HepG2 (cell line): ENCODE measurements around the gene AMDHD1. TPM values are rescaled to one million over a fixed set of nuclear protein-coding genes. Genes with fewer than 3 reads are reported as not detected.

Experiments
- CCDC6 ChIP-seq: sonication (generic); formaldehyde crosslinking; IDR thresholded peaks from 2 replicates; pipeline ENCODE4 v1.8.1; 2022; ENCODE audit warnings: mild to moderate bottlenecking, missing genetic modification reagents, moderate library complexity
- FOXJ3 ChIP-seq: sonication (generic); formaldehyde crosslinking; IDR thresholded peaks from 2 replicates; pipeline ENCODE4 v1.4.0; 2020; ENCODE audit warnings: missing genetic modification reagents, mild to moderate bottlenecking, borderline replicate concordance
- HMGA1 ChIP-seq: sonication (generic); formaldehyde crosslinking; conservative IDR thresholded peaks from 2 replicates; pipeline ENCODE4 v1.4.0; 2020; ENCODE audit warnings: missing genetic modification reagents
- KDM6A ChIP-seq: IDR thresholded peaks from 2 replicates; pipeline ENCODE4 v1.6.1; 2016; ENCODE audit warnings: low read depth
- MED1 ChIP-seq: sonication (generic); formaldehyde crosslinking; IDR thresholded peaks from 2 replicates; pipeline ENCODE4 v1.4.0; 2020; ENCODE audit warnings: missing genetic modification reagents
- MXI1 ChIP-seq: IDR thresholded peaks from 3 replicates; pipeline ENCODE4 v1.6.1; 2012; ENCODE audit warnings: low read depth, low read length, inconsistent platforms, borderline replicate concordance
- NR2F2 ChIP-seq: IDR thresholded peaks from 2 replicates; pipeline ENCODE4 v1.6.1; 2012; ENCODE audit warnings: low read depth, inconsistent platforms, borderline replicate concordance
- SIN3A ChIP-seq: IDR thresholded peaks from 2 replicates; pipeline ENCODE4 v1.6.1; 2011; ENCODE audit warnings: low read depth, mild to moderate bottlenecking, control low read depth, low read length, borderline replicate concordance
- TCF12 ChIP-seq, 2 experiments: fragments of 450-650 bp in 1 of 2; sonication (generic) in 1 of 2; formaldehyde crosslinking in 1 of 2; IDR thresholded peaks; 2 replicates each; pipeline versions ENCODE4 v1.6.1 to v1.8.0; 2017 to 2022; ENCODE audit warnings: antibody characterized with exemption in 1 of 2, mild to moderate bottlenecking in 1 of 2, missing genetic modification reagents in 1 of 2, moderate library complexity in 1 of 2
- ZNF20 ChIP-seq: sonication (generic); formaldehyde crosslinking; IDR thresholded peaks from 2 replicates; pipeline ENCODE4 v1.4.0; 2020; ENCODE audit warnings: mild to moderate bottlenecking, moderate library complexity, missing genetic modification reagents
- ZNF207 ChIP-seq: fragments of 450-650 bp; IDR thresholded peaks from 2 replicates; pipeline ENCODE4 v1.6.1; 2016; ENCODE audit warnings: antibody characterized with exemption, borderline replicate concordance
- ZNF367 ChIP-seq: sonication (generic); formaldehyde crosslinking; IDR thresholded peaks from 2 replicates; pipeline ENCODE4 v1.4.0; 2020; ENCODE audit warnings: missing genetic modification reagents, borderline replicate concordance
- ZNF749 ChIP-seq: sonication (generic); formaldehyde crosslinking; IDR thresholded peaks from 2 replicates; pipeline ENCODE4 v1.8.0; 2022; ENCODE audit warnings: mild to moderate bottlenecking, missing genetic modification reagents, moderate library complexity, borderline replicate concordance
- polyA plus RNA-seq, 8 experiments: library from polyadenylated mRNA; depleted of rRNA in 3 of 8; stranded (reverse) in 7 of 8; unstranded in 1 of 8; fragments of >200 nt; fragmentation: Illumina TruSeq in 4 of 8; extraction: Trizol in 4 of 8; gene quantifications; 2 replicates each; pipeline versions ENCODE4 v1.2.1 to v1.2.3, GENCODE V29; 2011 to 2016; ENCODE audit warnings: low read depth in 4 of 8, missing spikeins in 1 of 8, mixed read lengths in 1 of 8; ENCODE audit not compliant: insufficient read depth in 1 of 8
- total RNA-seq, 5 experiments: library from RNA; depleted of rRNA; stranded (reverse); fragments of >200 nt; fragmentation: Illumina TruSeq; extraction: Trizol; gene quantifications; 2 replicates each; pipeline ENCODE4 v1.2.3, GENCODE V29; 2016; ENCODE audit warnings: low read depth in 1 of 5
- TF ChIP-seq, protein P1 (sequence below): sonication (generic); formaldehyde crosslinking; IDR thresholded peaks from 2 replicates; pipeline ENCODE4 v1.4.0; 2020; ENCODE audit warnings: missing genetic modification reagents
- TF ChIP-seq, protein P2 (sequence below): sonication (generic); formaldehyde crosslinking; IDR thresholded peaks from 2 replicates; pipeline ENCODE4 v1.4.0; 2020; ENCODE audit warnings: mild to moderate bottlenecking, low read depth, missing genetic modification reagents
- TF ChIP-seq, protein P3 (sequence below): sonication (generic); formaldehyde crosslinking; IDR thresholded peaks from 2 replicates; pipeline ENCODE4 v1.4.0; 2020; ENCODE audit warnings: missing genetic modification reagents
- TF ChIP-seq, protein P4 (sequence below): sonication (generic); formaldehyde crosslinking; IDR thresholded peaks from 2 replicates; pipeline ENCODE4 v1.5.0; 2020; ENCODE audit warnings: mild to moderate bottlenecking, missing genetic modification reagents, moderate library complexity
- TF ChIP-seq, protein P5 (sequence below): sonication (generic); formaldehyde crosslinking; IDR thresholded peaks from 2 replicates; pipeline ENCODE4 v1.4.0; 2020; ENCODE audit warnings: missing genetic modification reagents, borderline replicate concordance

Gene AMDHD1
- total and polyA plus RNA-seq, 2 of the 13 experiments (the other 11 are each of a cell fraction or from before 2014, with no cell fraction given), result 6.5 to 29.6 TPM

DNA sequence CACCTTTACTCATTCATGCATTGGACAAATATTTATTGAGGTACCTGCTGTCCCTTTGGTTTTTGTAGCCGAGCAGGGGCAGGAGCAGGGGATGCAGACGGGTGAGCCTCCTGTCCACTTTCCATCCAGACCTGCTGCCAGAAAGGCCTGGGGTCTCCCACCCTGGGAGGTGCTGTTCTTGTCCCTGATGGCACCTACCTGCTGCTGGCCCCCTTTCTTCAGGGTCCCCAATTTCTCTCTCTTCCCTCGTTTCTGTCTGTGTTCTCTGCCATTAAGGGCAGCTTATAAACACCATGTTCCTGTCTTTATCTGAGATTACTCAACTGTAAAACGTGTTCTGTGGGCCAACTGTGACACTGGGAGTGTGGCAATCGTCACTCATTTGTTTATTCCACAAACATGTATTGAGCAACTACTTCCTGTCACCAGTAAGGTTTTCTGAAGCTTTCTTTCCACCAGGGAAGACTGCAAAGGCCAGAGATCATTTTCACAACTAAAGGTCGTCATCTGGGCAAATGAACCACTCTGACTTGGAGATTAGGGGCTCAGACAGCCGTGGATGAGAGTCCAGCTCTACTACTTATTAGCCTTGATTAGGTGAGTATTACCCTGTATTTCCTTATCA is 53.0 kb downstream of the AMDHD1 start, which contains the start of gene HAL (continued):
- TF ChIP-seq ZNF207, result no peak
- TF ChIP-seq, protein P1, sequence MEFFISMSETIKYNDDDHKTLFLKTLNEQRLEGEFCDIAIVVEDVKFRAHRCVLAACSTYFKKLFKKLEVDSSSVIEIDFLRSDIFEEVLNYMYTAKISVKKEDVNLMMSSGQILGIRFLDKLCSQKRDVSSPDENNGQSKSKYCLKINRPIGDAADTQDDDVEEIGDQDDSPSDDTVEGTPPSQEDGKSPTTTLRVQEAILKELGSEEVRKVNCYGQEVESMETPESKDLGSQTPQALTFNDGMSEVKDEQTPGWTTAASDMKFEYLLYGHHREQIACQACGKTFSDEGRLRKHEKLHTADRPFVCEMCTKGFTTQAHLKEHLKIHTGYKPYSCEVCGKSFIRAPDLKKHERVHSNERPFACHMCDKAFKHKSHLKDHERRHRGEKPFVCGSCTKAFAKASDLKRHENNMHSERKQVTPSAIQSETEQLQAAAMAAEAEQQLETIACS, result no peak
- TF ChIP-seq FOXJ3 (CRISPR knock-in tag), result peak; percentile 99
- TF ChIP-seq ZNF749 (CRISPR knock-in tag), result peak; percentile 85; the same call in 1 of the 2 replicates
- TF ChIP-seq, protein P2, sequence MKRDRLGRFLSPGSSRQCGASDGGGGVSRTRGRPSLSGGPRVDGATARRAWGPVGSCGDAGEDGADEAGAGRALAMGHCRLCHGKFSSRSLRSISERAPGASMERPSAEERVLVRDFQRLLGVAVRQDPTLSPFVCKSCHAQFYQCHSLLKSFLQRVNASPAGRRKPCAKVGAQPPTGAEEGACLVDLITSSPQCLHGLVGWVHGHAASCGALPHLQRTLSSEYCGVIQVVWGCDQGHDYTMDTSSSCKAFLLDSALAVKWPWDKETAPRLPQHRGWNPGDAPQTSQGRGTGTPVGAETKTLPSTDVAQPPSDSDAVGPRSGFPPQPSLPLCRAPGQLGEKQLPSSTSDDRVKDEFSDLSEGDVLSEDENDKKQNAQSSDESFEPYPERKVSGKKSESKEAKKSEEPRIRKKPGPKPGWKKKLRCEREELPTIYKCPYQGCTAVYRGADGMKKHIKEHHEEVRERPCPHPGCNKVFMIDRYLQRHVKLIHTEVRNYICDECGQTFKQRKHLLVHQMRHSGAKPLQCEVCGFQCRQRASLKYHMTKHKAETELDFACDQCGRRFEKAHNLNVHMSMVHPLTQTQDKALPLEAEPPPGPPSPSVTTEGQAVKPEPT (CRISPR knock-in tag), result peak; percentile 95
- no peak for TF ChIP-seq ZNF367
- TF ChIP-seq ZNF20 (CRISPR knock-in tag), result no peak
- no peak for TF ChIP-seq TCF12 (IDR thresholded peaks at IDR 0.05)
- peak; percentile 97 for TF ChIP-seq TCF12 (CRISPR knock-in tag; IDR thresholded peaks at IDR 0.05)
- TF ChIP-seq SIN3A, result peak; percentile 68
- TF ChIP-seq MXI1, result peak; percentile 76; the same call in 1 of the 3 replicates
- TF ChIP-seq, protein P3, sequence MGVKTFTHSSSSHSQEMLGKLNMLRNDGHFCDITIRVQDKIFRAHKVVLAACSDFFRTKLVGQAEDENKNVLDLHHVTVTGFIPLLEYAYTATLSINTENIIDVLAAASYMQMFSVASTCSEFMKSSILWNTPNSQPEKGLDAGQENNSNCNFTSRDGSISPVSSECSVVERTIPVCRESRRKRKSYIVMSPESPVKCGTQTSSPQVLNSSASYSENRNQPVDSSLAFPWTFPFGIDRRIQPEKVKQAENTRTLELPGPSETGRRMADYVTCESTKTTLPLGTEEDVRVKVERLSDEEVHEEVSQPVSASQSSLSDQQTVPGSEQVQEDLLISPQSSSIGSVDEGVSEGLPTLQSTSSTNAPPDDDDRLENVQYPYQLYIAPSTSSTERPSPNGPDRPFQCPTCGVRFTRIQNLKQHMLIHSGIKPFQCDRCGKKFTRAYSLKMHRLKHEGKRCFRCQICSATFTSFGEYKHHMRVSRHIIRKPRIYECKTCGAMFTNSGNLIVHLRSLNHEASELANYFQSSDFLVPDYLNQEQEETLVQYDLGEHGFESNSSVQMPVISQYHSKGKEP, result no peak
- TF ChIP-seq, protein P4, sequence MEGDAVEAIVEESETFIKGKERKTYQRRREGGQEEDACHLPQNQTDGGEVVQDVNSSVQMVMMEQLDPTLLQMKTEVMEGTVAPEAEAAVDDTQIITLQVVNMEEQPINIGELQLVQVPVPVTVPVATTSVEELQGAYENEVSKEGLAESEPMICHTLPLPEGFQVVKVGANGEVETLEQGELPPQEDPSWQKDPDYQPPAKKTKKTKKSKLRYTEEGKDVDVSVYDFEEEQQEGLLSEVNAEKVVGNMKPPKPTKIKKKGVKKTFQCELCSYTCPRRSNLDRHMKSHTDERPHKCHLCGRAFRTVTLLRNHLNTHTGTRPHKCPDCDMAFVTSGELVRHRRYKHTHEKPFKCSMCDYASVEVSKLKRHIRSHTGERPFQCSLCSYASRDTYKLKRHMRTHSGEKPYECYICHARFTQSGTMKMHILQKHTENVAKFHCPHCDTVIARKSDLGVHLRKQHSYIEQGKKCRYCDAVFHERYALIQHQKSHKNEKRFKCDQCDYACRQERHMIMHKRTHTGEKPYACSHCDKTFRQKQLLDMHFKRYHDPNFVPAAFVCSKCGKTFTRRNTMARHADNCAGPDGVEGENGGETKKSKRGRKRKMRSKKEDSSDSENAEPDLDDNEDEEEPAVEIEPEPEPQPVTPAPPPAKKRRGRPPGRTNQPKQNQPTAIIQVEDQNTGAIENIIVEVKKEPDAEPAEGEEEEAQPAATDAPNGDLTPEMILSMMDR (CRISPR knock-in tag), result no peak
- peak; percentile 99 for TF ChIP-seq MED1
- peak; percentile 79 for TF ChIP-seq KDM6A
- TF ChIP-seq HMGA1 (CRISPR knock-in tag), result no peak
- peak; percentile 91 for TF ChIP-seq CCDC6 (CRISPR knock-in tag)
- TF ChIP-seq NR2F2, result peak; percentile 96
- TF ChIP-seq, protein P5, sequence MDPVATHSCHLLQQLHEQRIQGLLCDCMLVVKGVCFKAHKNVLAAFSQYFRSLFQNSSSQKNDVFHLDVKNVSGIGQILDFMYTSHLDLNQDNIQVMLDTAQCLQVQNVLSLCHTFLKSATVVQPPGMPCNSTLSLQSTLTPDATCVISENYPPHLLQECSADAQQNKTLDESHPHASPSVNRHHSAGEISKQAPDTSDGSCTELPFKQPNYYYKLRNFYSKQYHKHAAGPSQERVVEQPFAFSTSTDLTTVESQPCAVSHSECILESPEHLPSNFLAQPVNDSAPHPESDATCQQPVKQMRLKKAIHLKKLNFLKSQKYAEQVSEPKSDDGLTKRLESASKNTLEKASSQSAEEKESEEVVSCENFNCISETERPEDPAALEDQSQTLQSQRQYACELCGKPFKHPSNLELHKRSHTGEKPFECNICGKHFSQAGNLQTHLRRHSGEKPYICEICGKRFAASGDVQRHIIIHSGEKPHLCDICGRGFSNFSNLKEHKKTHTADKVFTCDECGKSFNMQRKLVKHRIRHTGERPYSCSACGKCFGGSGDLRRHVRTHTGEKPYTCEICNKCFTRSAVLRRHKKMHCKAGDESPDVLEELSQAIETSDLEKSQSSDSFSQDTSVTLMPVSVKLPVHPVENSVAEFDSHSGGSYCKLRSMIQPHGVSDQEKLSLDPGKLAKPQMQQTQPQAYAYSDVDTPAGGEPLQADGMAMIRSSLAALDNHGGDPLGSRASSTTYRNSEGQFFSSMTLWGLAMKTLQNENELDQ, result no peak
